Endothelial cell of umbilical vein (primary cell): Measurements from ENCODE around the gene ACAD10. TPM values are rescaled to one million over a fixed set of nuclear protein-coding genes. Genes with fewer than 3 reads are reported as not detected.

Experiments
- BruUV-seq: library from RNA; stranded (reverse); fragments of 400-500 nt; replicated peaks from 2 replicates; lab custom pipeline; 2021; lab: Mats Ljungman, UMichigan
- CTCF ChIA-PET: fragments of 300-600, 350-600 bp; sonication (Branson Sonifier 250); formaldehyde crosslinking; loops from one replicate; lab custom pipeline; 2021; ENCODE audit warnings: antibody characterized with exemption, inconsistent platforms; lab: Charles Lee
- POLR2A ChIA-PET: fragments of 300-600, 350-600 bp; sonication (Branson Sonifier 250); formaldehyde crosslinking; loops from one replicate; lab custom pipeline; 2021; ENCODE audit warnings: antibody characterized with exemption, inconsistent platforms; lab: Charles Lee
- DNase-seq: peaks from one replicate; pipeline ENCODE4 v3.0.0-alpha.2; 2011; ENCODE audit warnings: low read depth, low spot score
- FAIRE-seq: peaks from 2 replicates; lab custom pipeline; 2011; peaks lifted over from hg19 to GRCh38; lab: Jason Lieb, UNC
- H2AFZ ChIP-seq: 2 replicates; pipeline ENCODE4 v1.6.0; 2012; ENCODE audit warnings: low read depth, low read length, control low read depth, inconsistent platforms
- H3K27ac ChIP-seq: 2 replicates; pipeline ENCODE4 v1.5.1; 2011; ENCODE audit warnings: low read depth, mild to moderate bottlenecking, control low read depth, low read length, moderate library complexity; ENCODE audit not compliant: insufficient read depth
- H3K27me3 ChIP-seq, 2 experiments: 2 replicates each; pipeline versions ENCODE4 v1.6.0 to v1.6.1; 2011; ENCODE audit warnings: low read length in 2 of 2, mixed read lengths in 1 of 2; ENCODE audit not compliant: control insufficient read depth in 2 of 2, insufficient read depth in 2 of 2
- H3K36me3 ChIP-seq, 2 experiments: 2 replicates in 1 of 2; 3 replicates in 1 of 2; pipeline ENCODE4 v1.5.1; 2011; ENCODE audit warnings: low read length in 2 of 2, mild to moderate bottlenecking in 1 of 2, moderate library complexity in 1 of 2; ENCODE audit not compliant: control insufficient read depth in 2 of 2, insufficient read depth in 2 of 2; ENCODE audit errors: extremely low read depth in 1 of 2
- H3K4me1 ChIP-seq: 3 replicates; pipeline ENCODE4 v1.5.1; 2011; ENCODE audit warnings: mild to moderate bottlenecking, low read length; ENCODE audit not compliant: control insufficient read depth, insufficient read depth; ENCODE audit errors: extremely low read depth
- H3K4me2 ChIP-seq: 2 replicates; pipeline ENCODE4 v1.6.1; 2011; ENCODE audit warnings: low read length, control low read depth, mixed read lengths; ENCODE audit not compliant: insufficient read depth
- H3K4me3 ChIP-seq, 3 experiments: fragments of 200-600 bp in 1 of 3; sonication (generic), shearing (Covaris generic) in 1 of 3; replicated peaks in 1 of 3; 2 replicates each; pipeline ENCODE4 v1.5.1; 2011 to 2016; ENCODE audit warnings: control low read depth in 3 of 3, low read length in 3 of 3, mild to moderate bottlenecking in 2 of 3, inconsistent platforms in 1 of 3, low read depth in 1 of 3, moderate library complexity in 1 of 3; ENCODE audit not compliant: insufficient read depth in 1 of 3
- H3K79me2 ChIP-seq: 2 replicates; pipeline ENCODE4 v1.6.0; 2012; ENCODE audit warnings: low read length, inconsistent platforms; ENCODE audit not compliant: control insufficient read depth, insufficient read depth
- H3K9ac ChIP-seq: replicated peaks from 2 replicates; pipeline ENCODE3; 2011; ENCODE audit warnings: low read length, control low read depth; ENCODE audit not compliant: insufficient read depth; ENCODE audit errors: extremely low read depth
- H3K9me1 ChIP-seq: replicated peaks from 3 replicates; pipeline ENCODE4 v1.6.0; 2011; ENCODE audit warnings: mild to moderate bottlenecking, low read length; ENCODE audit not compliant: control insufficient read depth, insufficient read depth; ENCODE audit errors: extremely low read depth
- H3K9me3 ChIP-seq: replicated peaks from 2 replicates; pipeline ENCODE4 v1.5.1; 2012; ENCODE audit warnings: low read length, inconsistent platforms; ENCODE audit not compliant: control insufficient read depth, insufficient read depth
- H4K20me1 ChIP-seq: replicated peaks from 2 replicates; pipeline ENCODE3; 2011; ENCODE audit warnings: mild to moderate bottlenecking, low read length; ENCODE audit not compliant: control insufficient read depth, insufficient read depth; ENCODE audit errors: extremely low read depth
- CTCF ChIP-seq, 2 donors: IDR thresholded peaks; 1 replicate in 1 of 2; 2 replicates in 1 of 2; pipeline ENCODE4 v1.5.1; 2011; ENCODE audit warnings: low read length in 2 of 2, mild to moderate bottlenecking in 2 of 2, moderate library complexity in 2 of 2, control low read depth in 1 of 2, inconsistent platforms in 1 of 2, low read depth in 1 of 2; ENCODE audit not compliant: insufficient read depth in 1 of 2; ENCODE audit errors: extremely low read depth in 1 of 2
- EZH2 ChIP-seq: IDR thresholded peaks from 2 replicates; pipeline ENCODE4 v1.6.1; 2012; ENCODE audit warnings: borderline replicate concordance, low read depth, mild to moderate bottlenecking, moderate library complexity, low read length, inconsistent platforms; ENCODE audit not compliant: severe bottlenecking
- FOS ChIP-seq: IDR thresholded peaks from 2 replicates; pipeline ENCODE4 v1.6.1; 2011; ENCODE audit warnings: mild to moderate bottlenecking, low read length, moderate library complexity, borderline replicate concordance; ENCODE audit not compliant: insufficient read depth
- GATA2 ChIP-seq: IDR thresholded peaks from 2 replicates; pipeline ENCODE4 v1.7.0; 2011; ENCODE audit warnings: low read depth, mild to moderate bottlenecking, moderate library complexity, mixed read lengths, low read length; ENCODE audit not compliant: insufficient read length, insufficient read depth
- JUN ChIP-seq: IDR thresholded peaks from 2 replicates; pipeline ENCODE4 v1.6.1; 2011; ENCODE audit warnings: borderline replicate concordance, low read depth; ENCODE audit not compliant: insufficient read length, insufficient read depth
- MYC ChIP-seq: IDR thresholded peaks from one replicate; pipeline ENCODE4 v1.6.1; 2011; ENCODE audit warnings: mild to moderate bottlenecking, low read depth, low read length
- POLR2A ChIP-seq: IDR thresholded peaks from 2 replicates; pipeline ENCODE4 v1.6.1; 2012; ENCODE audit warnings: low read depth, mild to moderate bottlenecking, control low read depth, low read length
- POLR2AphosphoS5 ChIP-seq: IDR thresholded peaks from 2 replicates; pipeline ENCODE4 v1.6.1; 2012; ENCODE audit warnings: low read depth, mild to moderate bottlenecking, control low read depth, low read length, moderate library complexity; ENCODE audit not compliant: insufficient read depth
- dilution Hi-C: fragments of 300-500 bp; cut with MboI; formaldehyde crosslinking; loops from one replicate; pipeline ENCODE4 v1.15.0; 2019; ENCODE audit warnings: low sequenced_read_pairs; ENCODE audit not compliant: extremely low pct_ligation_motif_present
- intact Hi-C: fragments of 100-400 bp; cut with micrococcal nuclease; formaldehyde crosslinking; loops from one replicate; pipeline ENCODE4 v1.10.0; 2022
- polyA plus RNA-seq, 4 experiments: library from polyadenylated mRNA; depleted of rRNA in 3 of 4; stranded (reverse) in 3 of 4; unstranded in 1 of 4; fragments of >200 nt; gene quantifications; 2 replicates each; pipeline versions ENCODE4 v1.2.1 to v1.2.3, GENCODE V29; 2011 to 2012; ENCODE audit warnings: missing spikeins in 1 of 4
- total RNA-seq: library from RNA; stranded (reverse); gene quantifications from 2 replicates; pipeline ENCODE4 v1.2.3, GENCODE V29; 2021
- TF ChIP-seq, protein P1 (sequence below): IDR thresholded peaks from 2 replicates; pipeline ENCODE4 v1.6.1; 2011; ENCODE audit not compliant: insufficient read depth, insufficient read length

Gene ACAD10
- total and polyA plus RNA-seq, 2 donors (not counting 3 experiments of a cell fraction or from before 2014, with no cell fraction given), result 15.2 to 16.3 TPM

GRCh38 chr12:111759991-111760390, 74.1 kb downstream of the ACAD10 start:
- Histone ChIP-seq H3K4me2 (no peak overlapping the region), H3K9me3 (no peaks in the 10 kb centered on the region), H3K4me1 (no peaks in the 10 kb centered on the region), H3K9ac (no peak overlapping the region), H3K27ac (no peak overlapping the region), H4K20me1 (no peaks in the 10 kb centered on the region), H3K36me3 (no peaks in the 10 kb centered on the region), H3K27me3 (peaks cover 0 to 3% of the 10 kb centered on the region in 2 experiments), H3K79me2 (no peaks in the 10 kb centered on the region), H2AFZ (no peak overlapping the region), H3K9me1 (no peaks in the 10 kb centered on the region), H3K4me3 (no peak overlapping the region)
- DNase-seq (no peak), FAIRE-seq (no peak)
- intact Hi-C loops (no loop called here), dilution Hi-C loops (no loop called here)
- POLR2A ChIA-PET, result no interaction called here
- CTCF ChIA-PET, result interaction anchor here (1.5 to 3.5 kb wide), 2 partner anchors 15 to 53 kb away, joined by 3 to 18 read pairs; no protein-coding TSS in a partner anchor
- no TSS peak for BruUV-seq
- no peak for TF ChIP-seq POLR2AphosphoS5
- TF ChIP-seq JUN, result no peak
- TF ChIP-seq, protein P1, sequence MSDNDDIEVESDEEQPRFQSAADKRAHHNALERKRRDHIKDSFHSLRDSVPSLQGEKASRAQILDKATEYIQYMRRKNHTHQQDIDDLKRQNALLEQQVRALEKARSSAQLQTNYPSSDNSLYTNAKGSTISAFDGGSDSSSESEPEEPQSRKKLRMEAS, result no peak
- no peak for TF ChIP-seq MYC
- no peak for TF ChIP-seq GATA2
- no peak for TF ChIP-seq FOS
- no peak for TF ChIP-seq POLR2A
- no peak for TF ChIP-seq EZH2
- no peak for TF ChIP-seq CTCF (IDR thresholded peaks at IDR 0.05; ENCODE audit: extremely low read depth in 1 of 2, insufficient read depth in 1 of 2, low read depth in 1 of 2, low read length in 2 of 2)
